ENCODE data around the gene PKDREJ. TPM values are rescaled to one million over a fixed set of nuclear protein-coding genes. Genes with fewer than 3 reads are reported as not detected.

The PKDREJ gene
- total RNA-seq, 1 donor from 2014 or later: 0.32 TPM

- no peak for DNase-seq (ENCODE audit: low spot score)
Measured at GRCh38 chr22:46239261-46240048, 23.7 kb downstream of the PKDREJ start.

GRCh38 chr22:46238541-46238940 is 24.6 kb downstream of the PKDREJ start:
- DNase-seq (ENCODE audit: low spot score): no peak

DNA sequence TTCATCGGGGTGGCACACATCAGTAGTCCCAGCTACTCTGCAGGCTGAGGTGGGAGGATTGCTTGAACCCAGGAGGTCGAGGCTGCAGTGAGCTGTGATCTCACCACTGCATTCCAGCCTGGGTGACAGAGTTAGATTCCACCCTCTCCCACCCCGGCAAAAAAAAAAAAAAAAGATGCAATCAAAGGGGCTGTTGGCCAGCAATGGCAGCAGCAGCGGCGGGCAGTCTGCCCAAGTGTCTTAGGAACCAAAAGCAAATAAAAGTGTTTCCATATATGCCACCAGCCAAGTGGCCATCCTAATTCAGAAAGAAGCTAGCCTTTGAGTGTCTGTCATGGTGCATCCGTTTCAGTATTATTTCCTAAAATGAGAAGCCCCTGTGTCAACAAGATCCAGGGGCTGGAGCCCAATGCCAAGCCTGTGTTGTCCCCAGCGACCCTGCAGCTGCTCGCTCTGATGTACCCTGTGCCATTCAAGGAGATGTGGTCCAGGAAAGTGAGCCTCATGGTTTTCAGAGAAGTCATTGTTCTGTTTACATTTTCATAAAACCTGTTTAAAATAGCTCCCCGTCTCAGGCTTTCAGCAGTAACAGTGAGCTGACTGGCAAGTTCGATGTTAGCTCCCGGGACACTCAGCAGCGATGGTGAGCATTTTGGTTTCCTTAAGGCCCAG is 25.6 kb downstream of the PKDREJ start:
- DNase-seq (ENCODE audit: low spot score): no peak

GRCh38 chr22:46234969-46235368 is 28.2 kb downstream of the PKDREJ start:
- DNase-seq (ENCODE audit: low spot score): no peak

DNA sequence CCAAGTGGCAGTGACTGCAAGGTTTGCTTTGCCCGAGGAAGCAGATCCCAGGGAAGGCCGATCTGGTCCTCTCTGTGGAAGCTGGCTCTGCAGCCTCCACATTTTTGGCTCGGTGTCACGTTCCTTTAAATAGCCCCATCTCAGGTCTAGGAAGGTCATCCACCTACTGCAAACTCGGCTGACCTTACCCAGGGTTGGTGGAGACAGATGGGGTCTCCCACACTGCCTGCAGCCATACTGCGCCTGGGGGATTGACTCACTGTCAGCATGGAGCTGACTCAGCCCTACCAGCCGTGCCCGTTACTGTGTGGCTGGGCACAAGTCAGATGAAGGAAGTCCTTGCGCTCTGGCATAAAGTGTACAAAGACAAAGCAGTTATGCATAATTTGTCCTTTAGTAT is 29.9 kb downstream of the PKDREJ start:
- peak; percentile 34 for DNase-seq (ENCODE audit: low spot score)

- DNase-seq (ENCODE audit: low spot score): no peak
Measured at GRCh38 chr22:46230262-46230901, 32.8 kb downstream of the PKDREJ start.

- no peak for DNase-seq (ENCODE audit: low spot score)
Measured at GRCh38 chr22:46229701-46230100, 33.4 kb downstream of the PKDREJ start.

GRCh38 chr22:46226577-46226976 is 36.6 kb downstream of the PKDREJ start:
- no peak for DNase-seq (ENCODE audit: low spot score)

- no peak for DNase-seq (ENCODE audit: low spot score)
Measured at GRCh38 chr22:46225631-46226030, 37.5 kb downstream of the PKDREJ start.

DNA sequence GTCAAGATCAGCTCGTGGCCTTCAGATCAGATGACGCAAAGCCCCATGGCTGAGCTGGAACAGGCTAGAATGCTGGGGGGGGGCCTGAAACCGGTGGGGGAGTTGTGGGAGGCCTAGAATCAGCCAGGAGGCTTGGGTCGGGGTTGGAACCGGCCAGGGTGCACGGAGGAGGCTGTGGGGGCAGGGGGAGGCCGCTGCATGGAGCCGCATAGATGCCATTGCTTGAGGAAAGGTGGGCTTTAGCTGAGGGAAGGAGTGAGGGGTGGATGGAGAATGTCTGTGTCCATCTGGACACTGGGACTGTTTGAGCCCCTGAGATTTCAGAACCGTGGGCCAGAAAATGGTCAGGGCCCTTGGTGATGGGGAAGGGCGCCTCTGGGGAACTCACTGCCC is 38.2 kb downstream of the PKDREJ start:
- no peak for DNase-seq (ENCODE audit: low spot score)

DNA sequence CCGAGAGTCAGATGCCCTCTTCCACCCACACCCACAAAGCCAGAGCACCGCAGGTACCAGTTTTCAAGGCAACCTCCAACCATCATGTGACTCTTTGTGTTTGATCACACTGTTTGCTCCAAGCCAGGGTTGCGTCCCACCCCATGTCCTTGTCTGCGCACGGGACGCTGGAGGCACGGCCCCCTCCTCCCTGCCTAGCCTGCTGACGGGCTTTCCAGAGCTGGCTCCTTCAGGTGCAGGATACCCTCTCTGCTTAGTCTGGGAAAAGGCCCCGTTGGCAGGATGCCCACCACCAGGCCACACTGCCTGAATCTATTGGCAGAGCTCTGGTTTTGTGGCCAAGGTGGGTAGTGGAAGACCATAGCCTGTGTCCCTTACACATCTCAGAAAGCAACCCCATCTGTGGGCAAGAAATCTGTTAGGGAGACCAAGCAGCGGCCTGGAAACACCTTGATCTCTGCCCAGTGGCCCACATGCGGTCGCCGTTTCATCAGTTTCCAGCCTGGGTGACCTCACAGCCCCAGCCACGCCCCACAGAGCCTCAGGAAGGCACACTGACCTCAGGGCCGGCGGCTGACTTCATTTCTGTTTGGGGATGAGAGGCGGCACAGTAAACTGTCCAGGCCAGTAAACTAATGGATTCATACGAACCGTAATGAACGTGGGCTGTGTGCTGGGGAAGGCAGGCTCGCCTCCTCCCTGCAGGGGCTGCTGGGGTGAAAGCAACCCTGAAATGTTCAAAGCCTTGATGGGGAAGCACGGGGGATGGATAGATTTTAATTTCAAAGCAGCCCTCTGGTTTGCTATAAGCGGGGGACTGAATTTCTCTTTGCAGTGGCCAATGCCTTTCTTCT is 38.9 kb downstream of the PKDREJ start:
- DNase-seq (ENCODE audit: low spot score): no peak

- DNase-seq (ENCODE audit: low spot score): no peak
Measured at GRCh38 chr22:46220921-46221320, 42.2 kb downstream of the PKDREJ start.

DNA sequence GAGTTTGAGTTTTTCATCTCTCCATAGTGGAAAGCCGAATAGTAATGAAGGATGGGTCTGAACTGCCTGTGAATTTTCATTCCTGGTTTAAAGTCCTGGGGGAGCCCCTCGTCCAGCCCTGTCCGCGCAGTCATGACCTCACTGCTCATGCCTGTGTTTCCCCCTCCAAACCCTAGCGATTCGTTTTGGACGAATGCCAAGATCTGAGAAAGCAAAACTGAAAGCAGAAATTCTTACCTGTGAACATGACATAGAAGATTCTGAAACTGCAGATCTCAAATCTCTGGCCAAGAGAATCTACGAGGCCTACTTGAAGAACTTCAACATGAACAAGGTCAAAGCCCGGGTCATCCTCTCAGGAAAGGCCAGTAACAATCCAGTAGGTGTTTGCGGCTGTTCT is 43.5 kb downstream of the PKDREJ start:
- no peak for DNase-seq (ENCODE audit: low spot score)

- no peak for DNase-seq (ENCODE audit: low spot score)
Measured at GRCh38 chr22:46214616-46215015, 48.5 kb downstream of the PKDREJ start.

- no peak for DNase-seq (ENCODE audit: low spot score)
Measured at GRCh38 chr22:46214149-46214548, 49.0 kb downstream of the PKDREJ start.

DNA sequence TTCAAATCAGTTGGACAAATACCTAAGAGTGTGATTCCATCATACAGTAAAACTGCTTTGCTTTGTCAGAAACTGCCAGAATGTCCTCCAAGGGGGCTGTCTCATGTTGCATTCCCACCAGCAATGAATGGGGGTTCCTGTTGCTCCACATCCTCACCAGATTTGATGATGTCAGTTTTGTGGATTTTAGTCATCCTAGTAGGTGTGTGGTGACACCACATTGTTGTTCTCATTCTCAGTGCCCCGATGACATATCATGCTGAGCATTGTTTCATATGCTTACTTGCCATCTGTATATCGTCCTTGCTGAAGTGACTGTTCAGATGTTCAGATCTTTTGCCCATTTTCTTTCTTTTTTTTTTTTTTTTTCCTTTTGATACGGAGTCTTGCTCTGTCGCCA is 50.1 kb downstream of the PKDREJ start:
- no peak for DNase-seq (ENCODE audit: low spot score)

- DNase-seq (ENCODE audit: low spot score): no peak
Measured at GRCh38 chr22:46212195-46212594, 50.9 kb downstream of the PKDREJ start.

DNA sequence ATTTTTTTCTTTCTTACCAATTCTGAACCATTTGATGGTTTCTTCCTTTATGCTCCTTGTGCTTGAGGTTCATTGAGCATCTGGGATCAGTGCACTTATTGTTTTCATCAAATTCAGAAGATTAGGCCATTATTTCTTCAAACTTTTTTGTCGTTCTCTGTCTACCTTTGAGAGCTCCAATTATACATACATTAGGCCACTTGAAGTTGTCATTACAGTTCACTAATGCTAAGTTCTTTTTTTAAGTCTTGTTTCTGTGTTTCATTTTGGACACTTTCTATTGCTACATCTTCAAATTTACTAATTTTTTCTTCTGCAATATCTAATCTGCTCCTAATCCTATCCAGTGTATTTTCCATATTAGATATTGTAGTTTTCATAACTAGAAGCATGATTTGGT is 53.9 kb downstream of the PKDREJ start:
- no peak for DNase-seq (ENCODE audit: low spot score)

All from mucosa of gallbladder (tissue), 1 donor.